ENCODE measurements around the gene ANXA1.

Gene ANXA1, protein sequence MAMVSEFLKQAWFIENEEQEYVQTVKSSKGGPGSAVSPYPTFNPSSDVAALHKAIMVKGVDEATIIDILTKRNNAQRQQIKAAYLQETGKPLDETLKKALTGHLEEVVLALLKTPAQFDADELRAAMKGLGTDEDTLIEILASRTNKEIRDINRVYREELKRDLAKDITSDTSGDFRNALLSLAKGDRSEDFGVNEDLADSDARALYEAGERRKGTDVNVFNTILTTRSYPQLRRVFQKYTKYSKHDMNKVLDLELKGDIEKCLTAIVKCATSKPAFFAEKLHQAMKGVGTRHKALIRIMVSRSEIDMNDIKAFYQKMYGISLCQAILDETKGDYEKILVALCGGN

DNA sequence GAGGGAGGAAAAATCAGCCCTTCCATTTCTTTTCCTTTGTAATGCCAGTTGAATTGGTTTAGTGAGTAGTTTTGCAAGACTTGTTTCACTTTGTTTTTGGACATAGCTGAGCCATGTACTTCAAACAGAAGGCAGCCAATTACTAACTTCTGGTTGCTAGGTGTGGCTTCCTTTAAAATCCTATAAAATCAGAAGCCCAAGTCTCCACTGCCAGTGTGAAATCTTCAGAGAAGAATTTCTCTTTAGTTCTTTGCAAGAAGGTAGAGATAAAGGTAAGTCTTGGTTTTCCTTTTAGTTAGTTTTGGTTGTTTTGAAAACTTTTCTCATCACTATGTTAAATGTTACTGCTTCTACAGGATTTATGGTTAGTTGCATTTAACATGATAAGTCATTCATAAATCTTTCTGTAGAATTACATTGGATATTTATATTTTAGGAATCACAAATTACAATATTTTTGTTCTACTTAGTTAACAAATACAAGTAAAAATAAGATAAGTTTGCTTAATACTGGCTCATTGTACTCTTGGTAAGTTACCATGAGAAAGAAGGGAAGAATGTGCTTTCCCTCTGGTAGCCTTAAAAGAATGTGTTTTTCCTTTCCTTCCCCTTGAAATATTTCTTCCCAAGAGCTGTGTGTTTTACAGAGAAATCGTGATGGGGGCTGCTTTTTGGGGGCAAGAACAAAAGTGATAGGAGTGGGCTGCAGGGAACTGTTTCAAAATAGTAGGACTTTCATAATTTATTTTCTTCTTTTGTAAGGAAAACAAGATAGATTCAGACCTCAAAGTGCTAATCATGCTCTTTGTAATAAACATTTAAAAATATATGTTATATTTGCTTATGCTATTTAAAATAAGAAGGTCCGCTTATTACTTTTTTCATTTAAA is at the start of gene ANXA1:
Gene ANXA1, plus strand, starts transcription at position 213 of the 890 bp plus-strand sequence. CDS start 6,671 bp downstream, outside the sequence.
- no peak for DNase-seq

DNA sequence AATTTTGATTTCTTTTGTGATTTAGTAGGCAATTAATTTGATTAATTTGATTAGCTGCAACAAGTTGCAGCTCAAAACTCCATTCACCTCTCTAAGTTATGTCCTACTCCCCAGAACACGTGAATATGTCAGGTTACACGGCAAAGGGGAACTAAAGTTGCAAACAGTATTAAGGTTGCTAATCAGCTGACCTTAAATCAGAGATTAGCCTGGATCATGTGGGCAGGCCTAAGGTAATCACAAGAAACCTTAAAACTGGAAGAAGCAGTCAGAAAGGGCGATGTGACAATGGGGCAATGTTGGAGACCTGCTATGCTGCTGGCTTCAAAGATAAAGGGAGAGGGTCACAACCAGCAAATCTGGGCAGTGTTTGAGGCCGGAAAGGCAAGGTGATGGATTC is 47.3 kb upstream of the ANXA1 start:
- no peak for DNase-seq

DNA sequence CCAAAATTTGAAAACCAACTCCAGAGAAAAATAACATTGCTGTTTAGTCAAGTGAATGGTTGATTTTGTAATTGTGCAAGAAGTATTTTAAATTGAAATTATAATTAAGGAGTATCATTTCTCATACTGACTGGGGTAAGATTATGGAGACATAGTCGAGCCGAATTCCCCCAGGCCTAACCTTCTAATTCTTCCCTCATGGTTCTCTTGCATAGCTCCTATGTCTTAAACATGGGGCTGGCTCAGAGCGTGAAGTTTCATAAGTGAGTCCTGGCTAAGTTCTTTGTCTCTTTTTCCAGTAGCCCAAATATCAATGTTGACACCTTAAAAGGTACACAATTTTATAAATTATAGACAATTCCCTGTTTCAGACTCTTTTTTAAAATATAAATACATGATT is 46.7 kb upstream of the ANXA1 start:
- no peak for DNase-seq

DNA sequence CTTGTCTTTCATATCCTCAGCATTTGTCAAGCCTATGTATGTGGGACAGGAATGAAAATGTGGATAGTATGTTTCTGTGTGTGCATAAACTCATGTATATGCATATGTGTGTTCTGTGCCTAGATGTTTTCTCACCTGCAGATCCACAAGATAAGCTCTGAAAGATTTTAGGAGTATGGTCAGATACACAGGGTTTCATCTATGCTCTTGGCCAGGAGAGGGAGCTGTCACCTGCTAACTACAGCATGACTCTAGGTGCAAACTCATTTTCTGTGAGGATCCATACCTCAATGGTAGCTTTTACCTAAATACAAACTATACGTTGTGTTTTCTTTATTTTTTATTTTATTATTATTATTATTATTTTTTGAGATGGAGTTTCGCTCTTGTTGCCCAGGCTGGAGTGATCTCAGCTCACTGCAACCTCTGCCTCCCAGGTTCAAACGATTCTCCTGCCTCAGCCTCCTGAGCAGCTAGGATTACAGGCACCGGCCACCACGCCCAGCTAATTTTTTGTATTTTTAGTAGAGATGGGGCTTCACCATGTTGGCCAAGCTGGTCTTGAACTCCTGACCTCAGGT is 44.1 kb upstream of the ANXA1 start:
- DNase-seq = peak in 14 of 51 donors; percentile 0 to 41 (median 3)

DNA sequence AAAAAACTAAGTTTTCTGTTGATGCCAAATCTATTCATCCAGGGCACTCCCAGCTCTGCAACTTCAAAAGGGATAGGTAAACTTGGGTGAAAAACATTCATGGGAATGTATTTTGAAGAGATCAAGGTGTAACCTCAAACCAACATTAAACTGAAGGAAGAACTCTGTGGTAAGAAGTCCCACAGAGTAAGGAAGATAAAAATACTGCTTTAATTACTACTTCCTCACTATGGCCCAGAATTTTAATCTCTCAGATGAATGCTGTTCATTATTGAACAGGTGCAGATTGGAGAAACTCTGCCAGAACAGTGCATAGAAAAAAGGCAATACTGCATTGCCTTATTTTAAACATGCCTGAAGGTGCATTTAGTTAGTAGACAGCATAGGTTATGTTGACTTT is 37.6 kb upstream of the ANXA1 start:
- no peak for DNase-seq

DNA sequence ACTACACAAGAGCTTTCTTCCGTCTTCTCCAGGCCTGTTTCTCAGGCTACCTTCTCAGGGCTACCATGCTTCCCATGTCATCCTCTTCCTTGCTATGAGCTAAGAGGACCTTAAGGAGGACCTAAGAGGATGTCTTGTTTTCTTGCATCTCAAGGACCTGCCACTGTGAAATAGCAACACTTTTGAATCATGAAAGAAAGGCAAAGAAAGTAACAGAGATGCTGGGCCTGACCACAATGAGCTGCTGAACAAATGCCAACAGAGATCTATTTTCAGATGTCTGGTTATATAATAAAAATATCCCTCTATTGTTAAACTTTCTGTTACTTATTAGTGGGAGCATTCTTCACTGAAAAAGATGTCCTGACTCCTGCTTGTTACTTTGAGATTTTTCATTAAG is 36.7 kb upstream of the ANXA1 start:
- no peak for DNase-seq

DNA sequence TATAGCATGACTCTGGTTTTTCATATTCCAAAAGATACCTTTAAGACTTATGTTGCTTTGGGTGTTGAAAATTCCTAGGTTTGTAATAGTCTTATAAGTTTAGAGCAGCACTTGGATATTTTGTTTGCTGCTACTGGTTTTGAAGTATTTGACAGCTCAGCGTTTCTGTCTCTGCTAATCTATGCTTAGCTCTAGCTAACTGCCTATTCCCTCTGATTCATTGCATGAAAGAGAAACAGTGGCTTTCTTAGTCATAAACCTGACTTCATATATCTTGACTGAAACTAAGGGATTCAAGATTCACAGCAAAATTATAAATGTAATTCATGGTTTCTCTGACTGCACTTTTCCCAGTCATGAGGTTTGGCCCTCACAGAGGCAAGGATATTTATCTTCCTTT is 35.6 kb upstream of the ANXA1 start:
- DNase-seq = no peak

DNA sequence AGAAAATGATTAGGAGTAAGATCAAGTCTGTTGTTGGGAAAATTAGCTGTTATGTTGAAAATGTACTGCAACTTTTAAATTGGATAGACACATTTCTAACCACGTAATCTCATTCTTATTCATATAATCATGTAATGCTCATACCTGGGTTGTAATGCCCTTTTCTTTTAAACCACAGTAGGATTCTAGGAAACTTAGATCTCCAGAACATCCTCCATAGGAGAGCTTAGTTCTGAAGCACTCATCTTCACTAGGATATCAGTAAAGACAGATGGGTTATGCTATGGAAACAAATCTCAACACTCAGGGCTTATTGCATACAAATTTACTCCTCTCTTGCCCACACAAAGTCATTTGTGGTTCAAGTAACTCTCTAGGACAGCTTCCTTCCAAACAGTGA is 34.8 kb upstream of the ANXA1 start:
- no peak for DNase-seq

DNA sequence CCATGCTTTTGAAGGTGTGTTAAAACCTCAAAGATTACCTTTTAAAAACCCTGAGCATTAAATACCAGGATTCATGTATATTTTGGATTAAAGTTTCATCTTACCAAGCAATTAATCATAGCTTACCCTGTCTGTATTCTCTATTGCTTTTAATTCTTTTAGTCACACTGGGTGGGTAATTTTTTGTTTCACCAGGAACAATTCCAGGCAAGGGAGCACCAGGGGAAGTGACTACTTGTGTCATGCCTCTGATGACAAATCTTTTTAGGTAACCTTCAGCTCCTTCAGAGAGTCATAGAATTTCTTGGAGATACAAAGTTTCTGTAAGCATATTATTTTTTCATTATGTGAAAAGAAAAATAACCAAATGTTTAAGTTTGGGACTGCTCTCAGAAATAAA is 33.4 kb upstream of the ANXA1 start:
- DNase-seq = no peak

DNA sequence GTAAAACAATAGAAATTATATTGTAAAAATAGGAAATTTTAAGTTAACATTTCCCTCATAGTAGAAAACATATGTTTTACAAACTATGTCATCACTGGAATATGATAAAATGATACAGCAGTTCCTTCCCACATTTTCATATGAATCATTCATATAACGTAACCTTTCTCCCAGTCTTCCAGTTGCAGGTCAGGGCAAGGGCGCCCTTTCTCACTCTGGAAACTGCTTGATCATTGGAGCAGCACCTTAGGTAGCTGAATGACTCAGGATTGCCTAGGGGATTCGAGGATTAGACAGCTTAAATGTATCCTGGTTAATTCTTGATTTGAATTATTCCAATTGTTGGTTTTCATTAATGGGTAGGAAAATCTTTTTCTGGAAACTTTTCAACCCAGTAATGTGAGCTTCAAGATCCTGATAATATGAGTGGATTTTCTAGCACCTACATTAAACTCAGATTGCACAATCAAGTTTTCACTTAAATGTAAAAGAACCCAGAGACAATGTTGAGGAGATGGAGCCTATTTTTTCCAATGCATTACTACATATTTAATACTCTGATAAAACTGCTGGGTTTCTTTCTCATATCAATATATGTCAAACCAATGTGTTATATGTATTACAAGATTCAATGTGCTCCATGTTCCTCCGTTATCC is 32.6 kb upstream of the ANXA1 start:
- no peak for DNase-seq

DNA sequence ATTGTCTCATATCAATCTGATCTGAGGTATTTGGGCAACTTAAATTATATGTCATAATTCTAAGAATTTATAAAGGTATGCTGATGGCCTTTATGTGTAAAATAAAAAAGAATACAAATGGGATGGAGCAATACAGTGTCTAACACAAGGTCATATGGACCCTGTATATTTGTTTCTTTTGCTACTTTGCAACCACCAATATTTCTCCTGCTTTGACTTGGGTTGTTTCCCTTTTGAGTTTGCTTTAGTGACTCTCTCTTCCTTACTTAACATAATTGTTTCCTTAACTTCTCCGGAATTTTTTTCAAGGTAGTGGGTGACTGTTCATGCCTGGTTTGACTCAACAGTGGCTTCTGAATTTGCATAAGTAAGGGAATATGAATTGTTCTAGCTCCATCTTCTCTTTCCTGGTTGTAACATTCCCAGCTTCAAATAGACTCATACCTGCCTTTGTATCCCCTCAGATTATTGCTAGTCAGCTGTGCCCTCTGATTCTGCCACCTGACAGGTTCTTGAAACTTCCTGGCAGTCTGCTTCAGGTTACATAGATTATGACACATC is 30.2 kb upstream of the ANXA1 start:
- no peak for DNase-seq

DNA sequence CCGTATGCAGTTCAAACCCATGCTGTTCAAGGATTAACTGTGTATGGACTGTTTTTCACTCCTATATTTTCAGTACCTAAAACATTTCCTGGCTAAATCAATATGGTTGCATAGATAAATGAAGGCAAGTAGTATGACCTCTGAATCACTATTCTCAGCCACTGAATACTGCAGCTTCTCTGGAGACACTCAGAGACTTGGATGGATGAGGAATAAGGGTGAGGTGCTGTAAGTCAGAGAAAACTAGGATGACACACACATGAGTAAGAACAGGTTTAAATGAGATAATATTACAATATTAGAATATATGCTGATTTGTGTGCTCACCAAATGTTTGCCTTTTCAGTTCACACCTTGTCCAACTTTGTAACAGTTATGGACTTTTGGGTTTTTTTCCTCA is 26.0 kb upstream of the ANXA1 start:
- no peak for DNase-seq

DNA sequence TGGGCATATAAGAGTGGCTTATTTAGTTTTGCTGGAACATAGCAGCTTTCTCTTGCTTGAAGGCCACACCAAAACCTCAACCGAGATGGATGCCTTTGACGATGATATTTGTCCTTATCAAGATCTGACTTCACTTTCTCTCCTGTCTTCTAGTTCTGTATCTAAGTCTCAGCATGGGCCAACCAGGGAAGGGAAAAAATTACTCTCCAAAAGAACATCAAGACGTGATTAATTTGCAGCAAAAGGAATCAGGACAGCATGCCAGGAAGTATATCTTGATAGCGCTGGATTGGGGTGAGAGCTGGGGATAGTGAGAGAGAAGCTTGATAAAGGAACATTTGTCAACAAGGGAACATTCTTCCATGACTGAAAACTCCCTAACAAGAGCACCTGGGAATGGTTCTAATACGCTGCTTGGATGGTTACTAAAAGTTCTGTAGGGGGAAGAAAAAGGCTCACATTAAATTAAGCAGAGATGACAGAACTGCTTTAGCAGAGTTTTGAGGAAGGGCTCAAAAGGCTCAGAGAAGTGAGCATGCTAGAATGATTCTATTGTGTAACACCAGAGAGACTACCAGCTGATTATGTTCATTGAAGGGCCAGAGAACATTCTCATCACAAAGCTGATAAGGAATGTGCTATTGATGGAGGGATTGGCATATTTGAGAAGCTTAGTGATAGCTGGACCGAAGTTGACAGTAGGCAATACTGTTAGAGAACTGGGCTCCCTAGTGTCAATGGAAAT is 21.6 kb upstream of the ANXA1 start:
- no peak for DNase-seq

DNA sequence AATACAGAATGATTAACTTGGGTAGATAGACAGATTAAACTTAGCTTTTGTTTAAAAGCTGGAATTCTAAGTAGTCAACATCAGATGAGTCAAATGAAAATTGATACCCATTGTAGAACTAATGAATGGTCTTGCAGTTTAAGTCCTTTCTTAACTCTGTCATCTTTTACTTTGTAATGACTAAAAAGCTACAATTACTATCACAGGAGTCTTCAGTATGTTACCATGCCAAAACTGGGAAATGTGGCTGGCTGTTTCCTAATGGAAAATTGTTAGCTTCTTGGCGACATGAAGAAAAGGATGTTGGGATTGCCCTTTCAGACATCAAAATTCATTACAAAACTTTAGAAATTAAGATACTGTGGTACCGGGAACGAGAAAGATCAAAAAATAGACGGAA is 20.2 kb upstream of the ANXA1 start:
- no peak for DNase-seq

DNA sequence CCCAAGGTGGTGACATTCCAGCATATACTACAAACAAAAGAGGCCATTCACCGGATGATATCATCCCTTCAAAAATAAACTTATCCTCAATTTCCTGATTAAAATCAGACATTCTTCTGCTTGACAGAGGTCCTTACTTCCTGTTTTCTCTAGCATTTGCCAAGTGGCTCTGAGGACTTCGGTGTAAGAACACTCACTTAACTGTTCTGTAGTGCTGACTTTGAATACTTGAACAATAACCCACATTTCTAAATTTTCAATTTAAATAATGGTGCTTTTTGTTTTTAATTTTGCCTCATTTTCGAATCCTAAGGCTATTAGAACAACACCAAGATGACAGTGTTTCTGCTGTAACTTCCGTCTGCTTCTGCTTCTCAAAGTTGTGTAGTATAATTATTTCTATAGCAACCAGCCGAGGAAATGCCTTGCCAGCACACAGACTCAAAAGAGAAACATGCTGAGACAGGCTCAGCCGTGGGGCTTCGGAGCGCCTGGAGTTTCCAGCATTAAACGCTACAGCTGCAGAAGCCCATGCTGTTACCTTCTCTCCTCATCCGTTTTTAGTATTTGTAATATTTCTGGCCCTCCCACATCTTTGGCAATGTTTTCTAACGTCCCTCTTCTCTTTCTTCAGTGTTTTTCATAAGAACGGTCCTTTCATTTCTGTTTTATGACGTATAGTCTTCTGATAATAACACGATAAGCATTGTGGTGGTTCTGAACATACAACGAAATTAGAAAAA is 19.5 kb upstream of the ANXA1 start:
- DNase-seq = peak in 40 of 51 donors; percentile 1 to 52 (median 17)

DNA sequence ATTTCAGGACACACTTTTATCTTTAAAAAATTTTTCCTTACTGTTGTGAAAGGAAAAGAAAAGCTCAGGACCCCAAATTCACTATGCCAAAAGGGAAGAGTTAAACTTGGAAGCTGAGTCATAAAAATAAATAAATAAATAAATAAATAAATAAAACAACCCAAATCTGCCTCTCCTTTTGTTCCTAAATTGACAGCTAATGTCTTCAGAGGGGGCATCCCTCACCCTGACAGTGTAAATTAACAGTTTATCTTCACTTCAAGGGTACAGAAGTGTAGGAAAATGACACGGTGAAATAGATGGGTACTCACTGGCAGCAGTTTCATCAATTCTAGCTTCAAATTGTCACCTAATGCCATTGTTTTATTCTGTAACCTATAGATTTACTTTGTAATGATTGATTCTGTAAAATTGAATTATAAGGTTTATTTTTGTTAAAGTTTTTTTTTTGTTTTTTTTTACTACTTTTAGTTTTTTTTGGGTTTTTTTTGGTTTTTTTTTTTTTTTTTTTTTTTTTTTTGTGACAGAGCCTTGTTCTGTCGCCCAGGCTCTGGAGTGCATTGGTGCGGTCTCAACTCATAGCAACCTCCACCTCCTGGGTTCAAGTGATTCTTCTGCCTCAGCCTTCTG is 18.5 kb upstream of the ANXA1 start:
- DNase-seq = no peak

DNA sequence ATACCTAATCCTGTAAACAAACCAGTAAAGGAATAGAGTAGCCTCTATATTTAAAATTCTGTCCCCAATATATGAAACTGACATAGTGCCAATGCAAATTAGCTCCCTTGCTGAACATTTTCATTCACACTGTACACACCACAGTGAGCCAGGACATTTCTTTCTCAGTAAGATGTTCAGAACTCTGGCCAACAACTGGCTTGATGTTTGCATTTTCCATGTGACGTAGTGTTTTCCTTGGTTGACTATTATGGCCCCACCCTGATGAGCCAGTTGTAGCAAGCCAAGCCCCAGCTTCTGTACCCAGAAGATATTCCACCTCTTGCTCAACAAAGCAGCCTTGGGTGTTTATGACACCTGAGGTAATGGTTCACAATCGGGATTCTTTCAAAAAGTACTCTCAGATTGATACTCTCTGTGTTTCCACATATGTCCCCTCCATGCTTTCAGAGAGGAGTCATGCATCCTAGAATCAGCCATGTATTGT is 17.7 kb upstream of the ANXA1 start:
- no peak for DNase-seq

DNA sequence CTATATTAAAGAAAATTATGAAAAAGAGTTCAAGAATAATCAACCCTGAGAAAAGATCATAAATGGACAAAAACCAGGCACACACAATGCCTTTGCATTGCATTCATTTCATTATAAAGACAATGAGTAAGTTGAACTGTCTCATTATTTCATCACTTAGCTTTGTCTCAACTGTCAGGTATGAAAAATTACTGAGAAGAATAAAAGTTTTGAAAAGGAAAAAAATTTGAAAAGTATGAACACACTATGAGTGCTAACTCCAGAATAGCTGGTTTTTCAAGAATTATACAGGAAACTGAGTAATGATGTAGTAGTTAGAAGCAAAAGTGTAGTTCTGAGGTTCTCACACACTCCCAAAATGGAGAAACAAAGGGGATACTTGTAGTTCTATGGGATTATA is 16.3 kb upstream of the ANXA1 start:
- DNase-seq = no peak

DNA sequence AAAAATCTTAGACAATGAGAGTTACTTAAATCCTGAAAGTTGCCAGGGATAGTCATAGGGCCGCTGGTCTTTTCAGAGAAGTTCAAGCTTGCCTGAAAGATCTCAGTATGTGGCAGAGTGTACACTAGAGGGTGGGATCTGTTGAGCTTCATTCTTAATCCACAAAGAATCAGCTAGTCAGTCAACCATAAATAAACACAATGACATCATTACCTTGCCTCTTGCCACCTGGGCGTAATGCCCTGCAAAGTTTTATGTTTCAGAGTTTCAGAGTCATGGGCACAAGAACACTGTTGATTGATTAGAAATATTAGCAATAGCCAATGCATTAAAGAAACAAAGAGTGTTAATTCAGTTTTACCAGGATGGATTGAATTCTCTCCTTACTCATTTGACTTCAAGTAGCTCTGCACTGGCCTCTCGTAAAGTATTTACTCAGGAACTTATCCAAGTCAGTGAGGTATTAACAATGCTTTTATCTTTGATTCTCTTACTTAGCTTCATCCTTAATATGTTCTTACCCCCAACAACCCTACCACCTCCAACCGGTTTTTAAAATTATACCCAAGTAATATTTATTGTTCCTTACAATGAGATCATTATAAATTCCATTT is 14.3 kb upstream of the ANXA1 start:
- DNase-seq = no peak

All from hypothalamus (tissue), 51 donors.